Mesendoderm (in vitro differentiated cells): Measurements from ENCODE around the gene NMD3.
"Not testable (repeated sequence)": the region's sequence is repeated elsewhere in the genome, so short reads cannot be mapped to it uniquely, and the experiment has no call there.

ENCODE experiments used
- DNase-seq: peaks from one replicate; pipeline ENCODE4 v3.0.0; 2013
- H2AK5ac ChIP-seq: 2 replicates; pipeline ENCODE4 v1.6.1; 2013; ENCODE audit warnings: low read length, inconsistent platforms
- H2BK120ac ChIP-seq: 2 replicates; pipeline ENCODE4 v1.6.1; 2013; ENCODE audit warnings: low read depth, mild to moderate bottlenecking, low read length, moderate library complexity, mixed read lengths
- H2BK15ac ChIP-seq: replicated peaks from 2 replicates; pipeline ENCODE4 v1.6.1; 2013; ENCODE audit warnings: low read depth, mild to moderate bottlenecking, moderate library complexity
- H2BK5ac ChIP-seq: 2 replicates; pipeline ENCODE4 v1.6.1; 2013; ENCODE audit warnings: low read length, inconsistent platforms
- H3K18ac ChIP-seq: 2 replicates; pipeline ENCODE4 v1.6.1; 2013; ENCODE audit warnings: mild to moderate bottlenecking, low read length, mixed read lengths
- H3K23ac ChIP-seq: one replicate; pipeline ENCODE4 v1.6.1; 2013; ENCODE audit warnings: low read length
- H3K27ac ChIP-seq: 2 replicates; pipeline ENCODE4 v1.5.1; 2013; ENCODE audit warnings: low read depth, mild to moderate bottlenecking, inconsistent platforms, low read length, moderate library complexity
- H3K27me3 ChIP-seq: 2 replicates; pipeline ENCODE4 v1.6.1; 2013; ENCODE audit warnings: low read length, control low read depth, mild to moderate bottlenecking, inconsistent platforms; ENCODE audit not compliant: insufficient read depth, poor library complexity
- H3K36me3 ChIP-seq: 2 replicates; pipeline ENCODE4 v1.6.1; 2013; ENCODE audit warnings: low read length, inconsistent platforms; ENCODE audit not compliant: control insufficient read depth, insufficient read depth
- H3K4ac ChIP-seq: one replicate; pipeline ENCODE4 v1.6.1; 2013; ENCODE audit warnings: low read depth, mild to moderate bottlenecking, low read length, moderate library complexity
- H3K4me1 ChIP-seq: 2 replicates; pipeline ENCODE4 v1.6.1; 2013; ENCODE audit warnings: low read depth, low read length, inconsistent platforms; ENCODE audit not compliant: control insufficient read depth
- H3K4me2 ChIP-seq: 2 replicates; pipeline ENCODE4 v1.6.1; 2013; ENCODE audit warnings: low read length
- H3K4me3 ChIP-seq: 2 replicates; pipeline ENCODE4 v1.5.1; 2013; ENCODE audit warnings: mild to moderate bottlenecking, low read length
- H3K56ac ChIP-seq: one replicate; pipeline ENCODE4 v1.6.1; 2013; ENCODE audit warnings: low read length
- H3K79me1 ChIP-seq: 2 replicates; pipeline ENCODE4 v1.6.1; 2013; ENCODE audit warnings: low read length, inconsistent platforms
- H3K79me2 ChIP-seq: 2 replicates; pipeline ENCODE4 v1.6.1; 2013; ENCODE audit warnings: mild to moderate bottlenecking, low read length; ENCODE audit not compliant: control insufficient read depth, insufficient read depth
- H3K9ac ChIP-seq: 2 replicates; pipeline ENCODE4 v1.6.1; 2013; ENCODE audit warnings: low read length, inconsistent platforms
- H4K5ac ChIP-seq: one replicate; pipeline ENCODE4 v1.6.1; 2013; ENCODE audit warnings: low read length
- H4K8ac ChIP-seq: one replicate; pipeline ENCODE4 v1.6.1; 2013; ENCODE audit warnings: low read depth, mild to moderate bottlenecking, control low read depth, low read length, moderate library complexity
- WGBS: extraction: QIAGEN DNeasy Blood & Tissue Kit; methylation state at CpG from one replicate; pipeline ENCODE4 v1.1.7; 2013; ENCODE audit warnings: low lambda C conversion rate, missing lambda C conversion rate; ENCODE audit not compliant: insufficient coverage; ENCODE audit errors: extremely low coverage; 5-methylcytosine and 5-hydroxymethylcytosine counted together

Gene NMD3

GRCh38 chr3:161272524-161272923 is 51.4 kb downstream of the NMD3 start:
- H3K4ac ChIP-seq = no peak overlapping the region
- H2AK5ac ChIP-seq = no peak overlapping the region
- no peaks in the 10 kb centered on the region for H3K27me3 ChIP-seq
- no peak overlapping the region for H3K27ac ChIP-seq
- H4K5ac ChIP-seq = no peak overlapping the region
- H3K23ac ChIP-seq = no peak overlapping the region
- no peak overlapping the region for H2BK120ac ChIP-seq
- WGBS = 100% methylated on average over 1 of the region's 2 CpGs
- no peaks in the 10 kb centered on the region for H3K79me2 ChIP-seq
- no peak overlapping the region for H2BK15ac ChIP-seq
- no peaks in the 10 kb centered on the region for H3K36me3 ChIP-seq
- H3K79me1 ChIP-seq = no peaks in the 10 kb centered on the region
- no peaks in the 10 kb centered on the region for H3K4me1 ChIP-seq
- H2BK5ac ChIP-seq = no peak overlapping the region
- H3K4me3 ChIP-seq = no peak overlapping the region
- no peak for DNase-seq
- H4K8ac ChIP-seq = no peak overlapping the region
- H3K56ac ChIP-seq = no peak overlapping the region
- no peak overlapping the region for H3K4me2 ChIP-seq
- no peak overlapping the region for H3K18ac ChIP-seq
- H3K9ac ChIP-seq = no peak overlapping the region

GRCh38 chr3:161273589-161274218 is 52.6 kb downstream of the NMD3 start:
- Histone ChIP-seq H3K4me3 (no peak overlapping the region), H3K36me3 (no peaks in the 10 kb centered on the region), H3K79me1 (no peaks in the 10 kb centered on the region), H2AK5ac (no peak overlapping the region), H3K4ac (no peak overlapping the region), H4K8ac (no peak overlapping the region), H3K56ac (no peak overlapping the region), H3K4me1 (no peaks in the 10 kb centered on the region), H3K27ac (no peak overlapping the region), H3K4me2 (no peak overlapping the region), H2BK120ac (no peak overlapping the region), H2BK5ac (no peak overlapping the region), H3K9ac (no peak overlapping the region), H4K5ac (no peak overlapping the region), H3K18ac (no peak overlapping the region), H3K23ac (no peak overlapping the region), H2BK15ac (no peak overlapping the region), H3K27me3 (no peaks in the 10 kb centered on the region), H3K79me2 (no peaks in the 10 kb centered on the region)
- DNase-seq = peak; percentile 37
- WGBS = no CpG with 5 or more reads among the region's 3 CpGs

GRCh38 chr3:161274691-161275298 is 53.7 kb downstream of the NMD3 start:
- WGBS = no CpG with 5 or more reads among the region's 4 CpGs
- no peak overlapping the region for H4K5ac ChIP-seq
- no peak overlapping the region for H3K56ac ChIP-seq
- no peak overlapping the region for H3K4me3 ChIP-seq
- H3K27ac ChIP-seq = no peak overlapping the region
- H2BK5ac ChIP-seq = no peak overlapping the region
- H3K4me2 ChIP-seq = no peak overlapping the region
- peak; percentile 83 for DNase-seq
- no peak overlapping the region for H3K9ac ChIP-seq
- no peak overlapping the region for H3K4ac ChIP-seq
- no peak overlapping the region for H4K8ac ChIP-seq
- no peak overlapping the region for H3K18ac ChIP-seq
- H2BK15ac ChIP-seq = no peak overlapping the region
- no peaks in the 10 kb centered on the region for H3K4me1 ChIP-seq
- no peaks in the 10 kb centered on the region for H3K79me1 ChIP-seq
- no peak overlapping the region for H2BK120ac ChIP-seq
- no peak overlapping the region for H3K23ac ChIP-seq
- H3K27me3 ChIP-seq = no peaks in the 10 kb centered on the region
- no peak overlapping the region for H2AK5ac ChIP-seq
- no peaks in the 10 kb centered on the region for H3K79me2 ChIP-seq
- H3K36me3 ChIP-seq = no peaks in the 10 kb centered on the region

- H3K23ac ChIP-seq = no peak overlapping the region
- H3K27ac ChIP-seq = peak overlapping the region; percentile 1
- H3K4ac ChIP-seq = no peak overlapping the region
- no peak overlapping the region for H3K9ac ChIP-seq
- no peak overlapping the region for H2BK120ac ChIP-seq
- no peak overlapping the region for H4K8ac ChIP-seq
- H3K27me3 ChIP-seq = no peaks in the 10 kb centered on the region
- H2BK15ac ChIP-seq = no peak overlapping the region
- no peaks in the 10 kb centered on the region for H3K79me2 ChIP-seq
- H3K4me3 ChIP-seq = no peak overlapping the region
- H3K4me1 ChIP-seq = no peaks in the 10 kb centered on the region
- H3K4me2 ChIP-seq = no peak overlapping the region
- no peak overlapping the region for H4K5ac ChIP-seq
- H3K18ac ChIP-seq = no peak overlapping the region
- H3K79me1 ChIP-seq = no peaks in the 10 kb centered on the region
- no peak overlapping the region for H3K56ac ChIP-seq
- H3K36me3 ChIP-seq = no peaks in the 10 kb centered on the region
- no CpG with 5 or more reads among the region's 2 CpGs for WGBS
- no peak for DNase-seq
- H2BK5ac ChIP-seq = no peak overlapping the region
- H2AK5ac ChIP-seq = no peak overlapping the region
Measured at GRCh38 chr3:161275919-161276318, 54.8 kb downstream of the NMD3 start.

- not testable (repeated sequence) for H2BK15ac ChIP-seq
Measured at GRCh38 chr3:161282387-161282786, 61.3 kb downstream of the NMD3 start.

GRCh38 chr3:161284989-161285388 is 63.9 kb downstream of the NMD3 start:
- no peaks in the 10 kb centered on the region for H3K27me3 ChIP-seq
- H4K8ac ChIP-seq = no peak overlapping the region
- no peak overlapping the region for H2BK120ac ChIP-seq
- DNase-seq = no peak
- no peak overlapping the region for H3K18ac ChIP-seq
- H2BK15ac ChIP-seq = no peak overlapping the region
- H2BK5ac ChIP-seq = no peak overlapping the region
- no peak overlapping the region for H3K23ac ChIP-seq
- H3K79me1 ChIP-seq = no peaks in the 10 kb centered on the region
- H3K4me1 ChIP-seq = no peaks in the 10 kb centered on the region
- no peak overlapping the region for H2AK5ac ChIP-seq
- WGBS = no CpG with 5 or more reads among the region's 4 CpGs
- no peak overlapping the region for H3K9ac ChIP-seq
- H3K4ac ChIP-seq = no peak overlapping the region
- H4K5ac ChIP-seq = no peak overlapping the region
- no peaks in the 10 kb centered on the region for H3K36me3 ChIP-seq
- H3K4me3 ChIP-seq = no peak overlapping the region
- no peak overlapping the region for H3K27ac ChIP-seq
- no peaks in the 10 kb centered on the region for H3K79me2 ChIP-seq
- no peak overlapping the region for H3K4me2 ChIP-seq
- no peak overlapping the region for H3K56ac ChIP-seq

More at GRCh38 chr3:161282387-161282786, 61.3 kb downstream of the NMD3 start:
- not testable (repeated sequence) for H2BK5ac ChIP-seq, H3K79me2 ChIP-seq, DNase-seq, H3K18ac ChIP-seq, H4K5ac ChIP-seq, H3K23ac ChIP-seq, H3K4ac ChIP-seq, H3K36me3 ChIP-seq, H4K8ac ChIP-seq, H3K27ac ChIP-seq, H2BK120ac ChIP-seq, H3K4me3 ChIP-seq, H3K27me3 ChIP-seq, H3K4me1 ChIP-seq, H3K79me1 ChIP-seq, H3K9ac ChIP-seq, H2AK5ac ChIP-seq, H3K4me2 ChIP-seq, H3K56ac ChIP-seq
- no CpG with 5 or more reads among the region's 4 CpGs for WGBS
